ENCODE measurements around the gene TRPC4.

Gene TRPC4

GRCh38 chr13:37686501-37686900 lies 183.1 kb downstream of the TRPC4 start:
- POLR2A ChIA-PET: no interaction called here
- DNase-seq: no peak
- Histone ChIP-seq H3K27ac (ENCODE audit: insufficient read depth in 1 of 2, low read depth in 1 of 2, low read length in 2 of 2, poor library complexity in 1 of 2, severe bottlenecking in 2 of 2) (no peak overlapping the region), H3K27me3 (replicated peaks in 2 of 5; ENCODE audit: control insufficient read depth in 4 of 5, insufficient read depth in 5 of 5, low read length in 4 of 5) (no peaks in the 10 kb centered on the region), H3K4me3 (ENCODE audit: control insufficient read depth in 1 of 7, extremely low read depth in 1 of 7, insufficient read depth in 4 of 7, low read depth in 2 of 7, low read length in 6 of 7) (no peak overlapping the region), H3K4me1 (ENCODE audit: control extremely low read depth in 1 of 4, control insufficient read depth in 4 of 4, insufficient read depth in 4 of 4, low read length in 3 of 4) (no peaks in the 10 kb centered on the region), H3K36me3 (ENCODE audit: control insufficient read depth in 4 of 4, insufficient read depth in 4 of 4, low read length in 3 of 4) (no peaks in the 10 kb centered on the region), H3K9me3 (ENCODE audit: control extremely low read depth in 1 of 5, control insufficient read depth in 4 of 5, insufficient read depth in 2 of 5, low read depth in 1 of 5, low read length in 4 of 5) (no peaks in the 10 kb centered on the region)
- CTCF ChIA-PET: no interaction called here
- 100% methylated on average over 2 of the region's 2 CpGs for WGBS (ENCODE audit: insufficient coverage)

- no peak for DNase-seq
- Histone ChIP-seq H3K27me3 (replicated peaks in 2 of 5; ENCODE audit: control insufficient read depth in 4 of 5, insufficient read depth in 5 of 5, low read length in 4 of 5) (no peaks in the 10 kb centered on the region), H3K9me3 (ENCODE audit: control extremely low read depth in 1 of 5, control insufficient read depth in 4 of 5, insufficient read depth in 2 of 5, low read depth in 1 of 5, low read length in 4 of 5) (no peaks in the 10 kb centered on the region), H3K4me3 (ENCODE audit: control insufficient read depth in 1 of 7, extremely low read depth in 1 of 7, insufficient read depth in 4 of 7, low read depth in 2 of 7, low read length in 6 of 7) (no peak overlapping the region), H3K27ac (ENCODE audit: insufficient read depth in 1 of 2, low read depth in 1 of 2, low read length in 2 of 2, poor library complexity in 1 of 2, severe bottlenecking in 2 of 2) (no peak overlapping the region), H3K36me3 (ENCODE audit: control insufficient read depth in 4 of 4, insufficient read depth in 4 of 4, low read length in 3 of 4) (no peaks in the 10 kb centered on the region), H3K4me1 (ENCODE audit: control extremely low read depth in 1 of 4, control insufficient read depth in 4 of 4, insufficient read depth in 4 of 4, low read length in 3 of 4) (no peaks in the 10 kb centered on the region)
- ChIA-PET POLR2A (no interaction called here), CTCF (no interaction called here)
- 100% methylated on average over 3 of the region's 5 CpGs for WGBS (ENCODE audit: insufficient coverage)
Observed at GRCh38 chr13:37685206-37685605, 184.4 kb downstream of the TRPC4 start.

GRCh38 chr13:37682496-37682895 lies 187.1 kb downstream of the TRPC4 start:
- H3K27ac ChIP-seq (ENCODE audit: insufficient read depth in 1 of 2, low read depth in 1 of 2, low read length in 2 of 2, poor library complexity in 1 of 2, severe bottlenecking in 2 of 2): no peak overlapping the region
- CTCF ChIA-PET: no interaction called here

GRCh38 chr13:37681281-37682032 lies 188.1 kb downstream of the TRPC4 start:
- WGBS (ENCODE audit: insufficient coverage): 70% methylated on average over 2 of the region's 6 CpGs
- Histone ChIP-seq H3K4me3 (ENCODE audit: control insufficient read depth in 1 of 7, extremely low read depth in 1 of 7, insufficient read depth in 4 of 7, low read depth in 2 of 7, low read length in 6 of 7) (no peak overlapping the region), H3K9me3 (ENCODE audit: control extremely low read depth in 1 of 5, control insufficient read depth in 4 of 5, insufficient read depth in 2 of 5, low read depth in 1 of 5, low read length in 4 of 5) (no peaks in the 10 kb centered on the region), H3K4me1 (ENCODE audit: control extremely low read depth in 1 of 4, control insufficient read depth in 4 of 4, insufficient read depth in 4 of 4, low read length in 3 of 4) (no peaks in the 10 kb centered on the region), H3K27ac (ENCODE audit: insufficient read depth in 1 of 2, low read depth in 1 of 2, low read length in 2 of 2, poor library complexity in 1 of 2, severe bottlenecking in 2 of 2) (no peak overlapping the region), H3K27me3 (replicated peaks in 2 of 5; ENCODE audit: control insufficient read depth in 4 of 5, insufficient read depth in 5 of 5, low read length in 4 of 5) (no peaks in the 10 kb centered on the region), H3K36me3 (ENCODE audit: control insufficient read depth in 4 of 4, insufficient read depth in 4 of 4, low read length in 3 of 4) (no peaks in the 10 kb centered on the region)
- DNase-seq: no peak
- ChIA-PET CTCF (no interaction called here), POLR2A (no interaction called here)

More at GRCh38 chr13:37682496-37682895, 187.1 kb downstream of the TRPC4 start:
- no peak overlapping the region for H3K4me3 ChIP-seq (ENCODE audit: control insufficient read depth in 1 of 7, extremely low read depth in 1 of 7, insufficient read depth in 4 of 7, low read depth in 2 of 7, low read length in 6 of 7)
- no peaks in the 10 kb centered on the region for H3K4me1 ChIP-seq (ENCODE audit: control extremely low read depth in 1 of 4, control insufficient read depth in 4 of 4, insufficient read depth in 4 of 4, low read length in 3 of 4)
- H3K36me3 ChIP-seq (ENCODE audit: control insufficient read depth in 4 of 4, insufficient read depth in 4 of 4, low read length in 3 of 4): no peaks in the 10 kb centered on the region
- WGBS (ENCODE audit: insufficient coverage): 100% methylated on average over 1 of the region's 3 CpGs
- no peaks in the 10 kb centered on the region for H3K27me3 ChIP-seq (replicated peaks in 2 of 5; ENCODE audit: control insufficient read depth in 4 of 5, insufficient read depth in 5 of 5, low read length in 4 of 5)
- DNase-seq: no peak
- H3K9me3 ChIP-seq (ENCODE audit: control extremely low read depth in 1 of 5, control insufficient read depth in 4 of 5, insufficient read depth in 2 of 5, low read depth in 1 of 5, low read length in 4 of 5): no peaks in the 10 kb centered on the region
- POLR2A ChIA-PET: no interaction called here

- 92% methylated on average over 5 of the region's 5 CpGs for WGBS (ENCODE audit: insufficient coverage)
- Histone ChIP-seq H3K27ac (ENCODE audit: insufficient read depth in 1 of 2, low read depth in 1 of 2, low read length in 2 of 2, poor library complexity in 1 of 2, severe bottlenecking in 2 of 2) (no peak overlapping the region), H3K36me3 (ENCODE audit: control insufficient read depth in 4 of 4, insufficient read depth in 4 of 4, low read length in 3 of 4) (no peaks in the 10 kb centered on the region), H3K9me3 (ENCODE audit: control extremely low read depth in 1 of 5, control insufficient read depth in 4 of 5, insufficient read depth in 2 of 5, low read depth in 1 of 5, low read length in 4 of 5) (no peaks in the 10 kb centered on the region), H3K4me3 (ENCODE audit: control insufficient read depth in 1 of 7, extremely low read depth in 1 of 7, insufficient read depth in 4 of 7, low read depth in 2 of 7, low read length in 6 of 7) (no peak overlapping the region), H3K27me3 (replicated peaks in 2 of 5; ENCODE audit: control insufficient read depth in 4 of 5, insufficient read depth in 5 of 5, low read length in 4 of 5) (no peaks in the 10 kb centered on the region), H3K4me1 (ENCODE audit: control extremely low read depth in 1 of 4, control insufficient read depth in 4 of 4, insufficient read depth in 4 of 4, low read length in 3 of 4) (no peaks in the 10 kb centered on the region)
- POLR2A ChIA-PET: no interaction called here
- CTCF ChIA-PET: no interaction called here
- no peak for DNase-seq
Observed at GRCh38 chr13:37680137-37680536, 189.4 kb downstream of the TRPC4 start.

- H3K27ac ChIP-seq (ENCODE audit: insufficient read depth in 1 of 2, low read depth in 1 of 2, low read length in 2 of 2, poor library complexity in 1 of 2, severe bottlenecking in 2 of 2): no peak overlapping the region
- ChIA-PET POLR2A (no interaction called here), CTCF (interaction anchor here (0.7 kb wide), 1 partner anchor 15 kb away, joined by 3 read pairs; no protein-coding TSS in a partner anchor)
- no peaks in the 10 kb centered on the region for H3K36me3 ChIP-seq (ENCODE audit: control insufficient read depth in 4 of 4, insufficient read depth in 4 of 4, low read length in 3 of 4)
- no peaks in the 10 kb centered on the region for H3K27me3 ChIP-seq (replicated peaks in 2 of 5; ENCODE audit: control insufficient read depth in 4 of 5, insufficient read depth in 5 of 5, low read length in 4 of 5)
- no peak overlapping the region for H3K4me3 ChIP-seq (ENCODE audit: control insufficient read depth in 1 of 7, extremely low read depth in 1 of 7, insufficient read depth in 4 of 7, low read depth in 2 of 7, low read length in 6 of 7)
- H3K4me1 ChIP-seq (ENCODE audit: control extremely low read depth in 1 of 4, control insufficient read depth in 4 of 4, insufficient read depth in 4 of 4, low read length in 3 of 4): no peaks in the 10 kb centered on the region
- no CpG with 5 or more reads among the region's 2 CpGs for WGBS (ENCODE audit: insufficient coverage)
- H3K9me3 ChIP-seq (ENCODE audit: control extremely low read depth in 1 of 5, control insufficient read depth in 4 of 5, insufficient read depth in 2 of 5, low read depth in 1 of 5, low read length in 4 of 5): no peaks in the 10 kb centered on the region
- no peak for DNase-seq
Observed at GRCh38 chr13:37679043-37679442, 190.5 kb downstream of the TRPC4 start.

- POLR2A ChIA-PET: no interaction called here
- no peaks in the 10 kb centered on the region for H3K27me3 ChIP-seq (replicated peaks in 2 of 5; ENCODE audit: control insufficient read depth in 4 of 5, insufficient read depth in 5 of 5, low read length in 4 of 5)
- no CpG with 5 or more reads among the region's 1 CpG for WGBS (ENCODE audit: insufficient coverage)
- H3K4me3 ChIP-seq (ENCODE audit: control insufficient read depth in 1 of 7, extremely low read depth in 1 of 7, insufficient read depth in 4 of 7, low read depth in 2 of 7, low read length in 6 of 7): no peak overlapping the region
- no peak overlapping the region for H3K27ac ChIP-seq (ENCODE audit: insufficient read depth in 1 of 2, low read depth in 1 of 2, low read length in 2 of 2, poor library complexity in 1 of 2, severe bottlenecking in 2 of 2)
- CTCF ChIA-PET: no interaction called here
- H3K36me3 ChIP-seq (ENCODE audit: control insufficient read depth in 4 of 4, insufficient read depth in 4 of 4, low read length in 3 of 4): no peaks in the 10 kb centered on the region
- no peaks in the 10 kb centered on the region for H3K4me1 ChIP-seq (ENCODE audit: control extremely low read depth in 1 of 4, control insufficient read depth in 4 of 4, insufficient read depth in 4 of 4, low read length in 3 of 4)
- no peaks in the 10 kb centered on the region for H3K9me3 ChIP-seq (ENCODE audit: control extremely low read depth in 1 of 5, control insufficient read depth in 4 of 5, insufficient read depth in 2 of 5, low read depth in 1 of 5, low read length in 4 of 5)
- no peak for DNase-seq
Observed at GRCh38 chr13:37669845-37670244, 199.7 kb downstream of the TRPC4 start.

Data from common myeloid progenitor, CD34-positive (primary cell).